Measurements from ENCODE around the gene SYT1. TPM values are rescaled to one million over a fixed set of nuclear protein-coding genes. Genes with fewer than 3 reads are reported as not detected.

SYT1 gene
- total RNA-seq, 2 experiments from 2014 or later = not detected

DNA sequence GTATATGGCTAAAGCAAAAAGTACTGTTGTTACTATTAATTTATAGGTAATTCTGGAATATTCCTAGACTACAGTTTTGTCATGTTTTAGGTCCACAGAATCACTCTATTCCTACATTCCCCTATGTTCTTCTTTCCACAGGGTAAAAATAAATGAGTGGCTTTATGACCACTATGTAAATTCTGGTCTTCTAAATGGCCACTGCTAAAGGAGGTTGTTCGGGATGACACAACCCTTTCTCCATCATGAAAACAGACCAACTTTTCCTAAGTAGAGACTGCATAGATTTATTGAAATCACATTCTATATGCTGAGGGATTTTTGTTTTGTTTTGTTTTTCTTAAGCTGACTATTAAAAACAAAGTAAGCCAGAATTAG, 88.0 kb downstream of the SYT1 start:
- POLR2A ChIA-PET = no interaction called here
- CTCF ChIA-PET = no interaction called here
- Mint-ChIP-seq H3K9me3 (ENCODE audit: low read depth) (peaks cover 2% of the 10 kb centered on the region), H3K4me3 (no peak overlapping the region), H3K4me1 (no peaks in the 10 kb centered on the region), H3K27ac (no peak overlapping the region), H3K36me3 (ENCODE audit: low read depth) (no peaks in the 10 kb centered on the region), H3K27me3 (no peaks in the 10 kb centered on the region)
- DNase-seq (no peak), ATAC-seq (no peak)
- intact Hi-C loops (cut with DNase I, micrococcal nuclease) = no loop called here

DNA sequence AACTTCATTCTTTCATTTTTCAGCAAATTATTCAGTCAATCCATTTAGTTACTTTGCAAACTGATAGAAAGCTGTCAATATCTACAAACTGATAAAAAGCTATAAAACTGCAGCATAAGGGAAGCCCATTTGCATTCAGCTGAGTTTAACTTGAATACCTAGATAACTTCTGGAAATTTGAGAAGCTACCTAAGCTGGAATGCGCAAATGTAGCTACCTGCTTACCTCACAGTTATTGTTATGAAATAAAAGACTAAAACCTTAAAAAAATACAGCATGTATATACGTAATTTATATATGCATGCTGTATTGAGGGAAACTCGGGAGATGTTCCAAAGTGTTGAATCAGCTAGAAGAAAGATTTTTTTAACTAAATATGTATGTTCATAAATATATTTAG, 94.4 kb downstream of the SYT1 start:
- no peak overlapping the region for H3K27ac Mint-ChIP-seq
- POLR2A ChIA-PET = no interaction called here
- intact Hi-C loops (cut with DNase I, micrococcal nuclease) = no loop called here
- ATAC-seq (no peak), DNase-seq (no peak)
- H3K36me3 Mint-ChIP-seq (ENCODE audit: low read depth) = no peaks in the 10 kb centered on the region
- CTCF ChIA-PET = interaction anchor here (1.2 kb wide), 1 partner anchor 10 kb away, joined by 3 read pairs; no protein-coding TSS in a partner anchor
- no peak overlapping the region for H3K4me3 Mint-ChIP-seq
- no peaks in the 10 kb centered on the region for H3K27me3 Mint-ChIP-seq
- H3K9me3 Mint-ChIP-seq (ENCODE audit: low read depth) = peaks cover 2% of the 10 kb centered on the region
- H3K4me1 Mint-ChIP-seq = no peaks in the 10 kb centered on the region

DNA sequence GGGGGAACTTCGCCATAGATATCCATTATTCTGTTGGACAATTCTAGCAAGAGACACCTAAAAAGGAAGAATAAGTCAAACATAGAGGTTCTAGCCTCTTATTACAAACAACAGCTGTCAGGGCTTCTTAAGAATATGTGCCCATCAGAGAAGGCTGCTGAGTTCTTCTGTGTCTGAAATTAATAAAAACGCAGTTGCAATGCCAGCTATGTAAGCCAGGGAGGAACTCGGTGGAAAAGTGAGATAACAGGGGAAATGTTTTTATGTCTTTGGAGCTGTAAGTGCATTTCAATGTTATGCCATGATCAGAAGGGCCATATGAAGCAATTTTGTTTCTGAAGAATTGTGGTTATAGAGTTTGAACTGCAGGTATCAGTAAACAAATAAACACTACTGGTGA, 95.0 kb downstream of the SYT1 start:
- ChIA-PET CTCF (no interaction called here), POLR2A (no interaction called here)
- peaks cover 2% of the 10 kb centered on the region for H3K9me3 Mint-ChIP-seq (ENCODE audit: low read depth)
- H3K27ac Mint-ChIP-seq = no peak overlapping the region
- H3K27me3 Mint-ChIP-seq = no peaks in the 10 kb centered on the region
- DNase-seq (no peak), ATAC-seq (no peak)
- no peaks in the 10 kb centered on the region for H3K36me3 Mint-ChIP-seq (ENCODE audit: low read depth)
- intact Hi-C loops (cut with DNase I, micrococcal nuclease) = no loop called here
- H3K4me3 Mint-ChIP-seq = no peak overlapping the region
- no peaks in the 10 kb centered on the region for H3K4me1 Mint-ChIP-seq

DNA sequence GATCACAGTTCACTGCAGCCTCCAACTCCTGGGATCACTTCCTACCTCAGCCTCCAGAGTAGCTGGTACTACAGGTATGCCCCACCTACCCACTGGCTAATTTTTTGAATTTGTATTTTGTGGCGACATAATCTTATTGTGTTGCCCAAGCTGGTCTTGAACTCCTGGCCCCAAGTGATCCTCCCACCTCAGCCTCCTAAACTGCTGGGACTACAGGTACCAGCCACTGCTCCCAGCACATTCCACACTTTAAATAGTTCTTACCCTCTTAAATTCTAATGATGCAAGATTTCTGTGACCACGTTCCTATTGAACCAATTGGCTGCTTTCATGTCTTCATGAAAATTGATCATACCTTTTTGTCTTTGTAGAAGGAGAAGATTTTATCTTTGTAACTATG, 96.6 kb downstream of the SYT1 start:
- no peaks in the 10 kb centered on the region for H3K36me3 Mint-ChIP-seq (ENCODE audit: low read depth)
- no peak overlapping the region for H3K27ac Mint-ChIP-seq
- ATAC-seq (no peak), DNase-seq (no peak)
- POLR2A ChIA-PET = no interaction called here
- no peaks in the 10 kb centered on the region for H3K4me1 Mint-ChIP-seq
- intact Hi-C loops (cut with DNase I, micrococcal nuclease) = no loop called here
- H3K9me3 Mint-ChIP-seq (ENCODE audit: low read depth) = peaks cover 2% of the 10 kb centered on the region
- no peak overlapping the region for H3K4me3 Mint-ChIP-seq
- CTCF ChIA-PET = no interaction called here
- H3K27me3 Mint-ChIP-seq = no peaks in the 10 kb centered on the region

DNA sequence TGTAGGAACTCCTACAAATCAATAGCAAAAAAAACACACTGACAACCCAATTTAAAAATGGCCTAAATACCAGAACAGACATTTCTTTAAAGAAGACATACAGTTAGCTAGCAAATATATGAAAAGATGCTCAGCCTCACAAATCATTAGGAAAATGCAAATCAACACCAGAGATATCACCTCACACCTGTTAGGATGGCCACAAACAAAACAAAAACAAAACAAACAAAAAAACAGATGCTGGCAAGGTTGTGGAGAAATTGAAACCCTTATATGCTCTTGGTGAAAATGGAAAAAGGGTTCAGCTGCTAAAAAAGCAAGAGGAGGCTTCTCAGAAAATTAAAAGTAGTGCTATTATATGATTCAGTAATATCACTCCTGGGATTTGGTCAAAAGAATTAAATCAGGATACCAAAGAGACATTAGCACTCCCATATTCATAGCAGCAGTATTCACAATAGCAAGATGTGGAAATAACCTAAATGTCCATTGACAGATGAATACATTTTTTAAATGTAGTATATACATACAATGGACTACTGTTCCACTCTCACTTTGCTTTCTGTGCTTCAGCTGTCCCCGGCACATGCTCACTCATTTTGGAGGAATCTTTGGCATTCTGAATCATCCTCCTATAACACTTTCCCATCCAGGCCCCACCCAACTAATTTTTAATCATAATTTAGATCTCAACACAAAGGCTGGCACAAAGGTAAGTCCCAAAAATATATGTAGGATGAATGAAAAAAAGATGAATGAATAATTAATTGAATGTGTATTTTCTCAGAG, 99.1 kb downstream of the SYT1 start:
- Mint-ChIP-seq H3K27ac (no peak overlapping the region), H3K4me3 (no peak overlapping the region)
- intact Hi-C loops (cut with DNase I, micrococcal nuclease) = no loop called here

DNA sequence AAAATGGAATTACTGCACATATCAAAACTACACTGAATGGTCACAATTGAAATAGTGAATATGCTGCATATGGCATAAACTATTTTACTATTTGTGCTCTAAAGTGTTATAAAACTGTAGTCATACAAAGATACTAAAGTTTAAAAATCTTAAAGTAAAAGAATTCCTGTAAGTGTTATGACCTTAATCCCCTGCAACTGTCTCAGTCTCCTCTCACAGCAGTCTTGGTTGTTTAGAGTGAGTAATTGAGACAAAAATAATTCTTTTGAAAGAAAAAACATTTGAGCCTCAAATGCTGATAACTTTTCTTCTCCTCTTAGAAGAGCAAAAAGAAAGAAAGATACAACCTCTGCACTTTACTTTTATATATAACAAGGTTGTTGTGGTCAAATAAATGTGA, 99.9 kb downstream of the SYT1 start:
- intact Hi-C loops (cut with DNase I, micrococcal nuclease) = no loop called here
- Mint-ChIP-seq H3K36me3 (ENCODE audit: low read depth) (no peaks in the 10 kb centered on the region), H3K9me3 (ENCODE audit: low read depth) (peaks cover 4% of the 10 kb centered on the region), H3K4me3 (no peak overlapping the region), H3K27me3 (no peaks in the 10 kb centered on the region), H3K27ac (no peak overlapping the region), H3K4me1 (no peaks in the 10 kb centered on the region)
- ATAC-seq (no peak), DNase-seq (no peak)
- CTCF ChIA-PET = no interaction called here
- POLR2A ChIA-PET = no interaction called here

More for the DNA sequence above, 99.1 kb downstream of the SYT1 start:
- CTCF ChIA-PET = no interaction called here
- Mint-ChIP-seq H3K36me3 (ENCODE audit: low read depth) (no peaks in the 10 kb centered on the region), H3K9me3 (ENCODE audit: low read depth) (peaks cover 4% of the 10 kb centered on the region), H3K4me1 (no peaks in the 10 kb centered on the region), H3K27me3 (no peaks in the 10 kb centered on the region)
- ATAC-seq = no peak
- POLR2A ChIA-PET = no interaction called here
- no peak for DNase-seq

DNA sequence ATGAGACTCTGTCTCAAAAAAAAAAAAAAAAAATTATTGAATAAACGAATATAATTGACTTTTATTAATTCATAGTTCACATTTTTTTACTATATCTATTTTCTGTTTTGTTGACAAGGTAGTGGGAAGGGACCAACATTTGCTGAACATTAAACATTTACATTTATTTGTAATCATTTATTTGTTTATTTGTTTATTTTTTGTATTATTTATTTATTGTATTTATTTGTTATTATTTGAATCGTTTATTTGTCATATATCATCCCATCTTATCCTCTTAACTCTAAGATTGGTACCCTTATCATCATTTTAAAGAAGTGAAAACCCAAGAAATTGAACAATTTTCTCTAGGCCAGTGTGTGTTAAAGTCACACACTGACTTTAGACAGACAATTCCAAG, 101.5 kb downstream of the SYT1 start:
- POLR2A ChIA-PET = no interaction called here
- CTCF ChIA-PET = interaction anchor here (1.0 kb wide), 1 partner anchor 42 kb away, joined by 3 read pairs; no protein-coding TSS in a partner anchor
- intact Hi-C loops (cut with DNase I, micrococcal nuclease) = no loop called here

DNA sequence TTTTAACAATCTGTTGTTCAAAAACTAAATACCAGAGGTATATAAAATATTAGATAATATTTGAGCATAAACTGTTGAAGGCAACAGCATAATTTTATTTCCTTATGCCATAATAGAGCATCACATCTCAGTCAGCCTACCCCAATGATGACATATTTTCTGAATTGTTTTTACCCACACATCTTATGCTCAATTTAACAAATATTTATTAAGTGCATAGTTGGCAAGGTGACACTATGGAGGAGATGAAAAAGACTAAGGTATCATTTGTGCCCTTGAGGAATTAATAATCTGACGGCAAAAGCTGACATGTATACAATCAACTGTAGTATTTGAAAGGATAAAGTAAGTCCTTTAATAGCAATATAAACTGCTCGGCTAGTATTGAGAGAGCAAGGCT, 102.4 kb downstream of the SYT1 start:
- intact Hi-C loops (cut with DNase I, micrococcal nuclease) = no loop called here
- Mint-ChIP-seq H3K9me3 (ENCODE audit: low read depth) (peaks cover 4% of the 10 kb centered on the region), H3K4me3 (no peak overlapping the region)

More for the DNA sequence above, 101.5 kb downstream of the SYT1 start:
- no peak for DNase-seq
- Mint-ChIP-seq H3K27ac (no peak overlapping the region), H3K36me3 (ENCODE audit: low read depth) (no peaks in the 10 kb centered on the region), H3K9me3 (ENCODE audit: low read depth) (peaks cover 4% of the 10 kb centered on the region), H3K27me3 (no peaks in the 10 kb centered on the region), H3K4me3 (no peak overlapping the region), H3K4me1 (no peaks in the 10 kb centered on the region)
- ATAC-seq = no peak

DNA sequence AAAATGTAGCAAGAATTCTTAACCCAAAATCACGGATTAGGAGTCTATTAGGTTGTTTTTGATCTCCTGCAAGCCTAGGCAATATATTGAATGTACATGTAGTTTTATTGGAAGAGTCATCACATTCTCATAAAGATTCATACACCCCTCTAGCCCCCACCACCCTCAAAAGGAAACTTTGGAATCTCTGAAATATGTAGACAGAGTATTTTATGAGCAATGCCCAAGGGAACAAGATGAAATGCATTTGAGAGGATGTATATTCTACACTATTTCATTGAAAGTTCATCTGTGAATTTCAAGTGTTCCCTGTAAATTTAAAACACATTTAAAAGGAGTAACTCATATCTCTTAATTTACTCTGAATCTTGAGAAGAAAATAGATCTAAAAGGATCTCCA, 103.7 kb downstream of the SYT1 start:
- no peak for ATAC-seq
- Mint-ChIP-seq H3K36me3 (ENCODE audit: low read depth) (no peaks in the 10 kb centered on the region), H3K4me3 (no peak overlapping the region), H3K4me1 (no peaks in the 10 kb centered on the region), H3K9me3 (ENCODE audit: low read depth) (peaks cover 2% of the 10 kb centered on the region), H3K27me3 (no peaks in the 10 kb centered on the region), H3K27ac (no peak overlapping the region)
- ChIA-PET CTCF (no interaction called here), POLR2A (no interaction called here)
- intact Hi-C loops (cut with DNase I, micrococcal nuclease) = no loop called here
- DNase-seq = no peak

More for the DNA sequence above, 102.4 kb downstream of the SYT1 start:
- ChIA-PET CTCF (interaction anchor here (0.8 kb wide), 1 partner anchor 1135 kb away, joined by 4 read pairs; no protein-coding TSS in a partner anchor), POLR2A (no interaction called here)
- DNase-seq (no peak), ATAC-seq (no peak)
- H3K4me1 Mint-ChIP-seq = no peaks in the 10 kb centered on the region
- H3K27ac Mint-ChIP-seq = no peak overlapping the region
- no peaks in the 10 kb centered on the region for H3K36me3 Mint-ChIP-seq (ENCODE audit: low read depth)
- H3K27me3 Mint-ChIP-seq = no peaks in the 10 kb centered on the region

DNA sequence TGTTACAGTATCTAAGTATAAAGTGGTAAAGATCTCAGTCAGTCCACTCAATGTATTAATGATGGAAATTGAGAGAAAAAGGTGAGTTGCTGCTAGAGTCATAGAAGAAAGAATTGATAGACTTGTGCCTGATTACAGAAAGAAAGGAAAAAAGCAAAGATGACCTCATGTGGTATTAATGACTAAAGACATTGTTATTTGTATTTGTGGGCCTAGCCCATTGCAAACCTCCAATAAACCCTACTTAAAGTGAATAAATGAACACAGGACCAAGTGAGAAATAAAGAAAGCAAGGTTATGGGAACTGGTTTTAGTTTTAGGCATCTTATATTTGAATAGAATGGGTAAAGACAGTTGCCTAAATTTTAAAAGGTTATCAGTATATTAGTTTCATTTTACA, 105.5 kb downstream of the SYT1 start:
- peaks cover 2% of the 10 kb centered on the region for H3K9me3 Mint-ChIP-seq (ENCODE audit: low read depth)
- no peak for ATAC-seq
- POLR2A ChIA-PET = no interaction called here
- DNase-seq = no peak
- intact Hi-C loops (cut with DNase I, micrococcal nuclease) = no loop called here
- H3K27me3 Mint-ChIP-seq = no peaks in the 10 kb centered on the region
- H3K4me1 Mint-ChIP-seq = no peaks in the 10 kb centered on the region
- H3K4me3 Mint-ChIP-seq = no peak overlapping the region
- no peaks in the 10 kb centered on the region for H3K36me3 Mint-ChIP-seq (ENCODE audit: low read depth)
- H3K27ac Mint-ChIP-seq = no peak overlapping the region
- CTCF ChIA-PET = interaction anchor here (0.6 kb wide), 1 partner anchor 488 kb away, joined by 3 read pairs; no protein-coding TSS in a partner anchor

DNA sequence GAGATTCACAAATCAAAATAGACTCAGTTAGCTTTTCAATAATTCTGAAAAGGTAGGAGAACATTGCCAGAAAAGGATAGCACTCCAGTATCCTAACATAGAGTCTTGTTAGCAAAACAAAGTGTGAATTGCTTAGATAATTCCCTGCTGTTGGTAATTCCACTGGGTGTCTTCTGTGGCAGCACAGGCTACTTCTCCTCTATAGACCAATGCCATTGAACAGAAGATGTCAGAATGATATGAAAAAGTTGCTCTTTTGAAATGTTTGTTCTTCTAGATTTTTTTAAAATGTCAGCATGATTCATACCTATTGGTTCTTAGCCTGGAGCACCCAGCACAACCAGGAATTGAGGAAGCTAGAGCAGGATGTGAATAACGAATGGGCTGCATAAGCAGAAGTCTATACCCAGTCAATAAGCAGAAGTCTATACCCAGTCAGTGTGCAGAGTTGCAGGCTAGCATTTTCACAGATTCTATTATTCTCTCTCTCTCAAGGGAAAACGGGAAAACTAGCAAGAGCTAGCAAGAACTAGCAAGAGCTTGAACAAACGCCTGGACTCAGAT, 112.8 kb downstream of the SYT1 start:
- DNase-seq (no peak), ATAC-seq (no peak)
- Mint-ChIP-seq H3K27ac (no peak overlapping the region), H3K27me3 (no peaks in the 10 kb centered on the region), H3K9me3 (ENCODE audit: low read depth) (peaks cover 2% of the 10 kb centered on the region), H3K36me3 (ENCODE audit: low read depth) (no peaks in the 10 kb centered on the region), H3K4me1 (no peaks in the 10 kb centered on the region), H3K4me3 (no peak overlapping the region)
- POLR2A ChIA-PET = no interaction called here
- intact Hi-C loops (cut with DNase I, micrococcal nuclease) = no loop called here
- CTCF ChIA-PET = no interaction called here

DNA sequence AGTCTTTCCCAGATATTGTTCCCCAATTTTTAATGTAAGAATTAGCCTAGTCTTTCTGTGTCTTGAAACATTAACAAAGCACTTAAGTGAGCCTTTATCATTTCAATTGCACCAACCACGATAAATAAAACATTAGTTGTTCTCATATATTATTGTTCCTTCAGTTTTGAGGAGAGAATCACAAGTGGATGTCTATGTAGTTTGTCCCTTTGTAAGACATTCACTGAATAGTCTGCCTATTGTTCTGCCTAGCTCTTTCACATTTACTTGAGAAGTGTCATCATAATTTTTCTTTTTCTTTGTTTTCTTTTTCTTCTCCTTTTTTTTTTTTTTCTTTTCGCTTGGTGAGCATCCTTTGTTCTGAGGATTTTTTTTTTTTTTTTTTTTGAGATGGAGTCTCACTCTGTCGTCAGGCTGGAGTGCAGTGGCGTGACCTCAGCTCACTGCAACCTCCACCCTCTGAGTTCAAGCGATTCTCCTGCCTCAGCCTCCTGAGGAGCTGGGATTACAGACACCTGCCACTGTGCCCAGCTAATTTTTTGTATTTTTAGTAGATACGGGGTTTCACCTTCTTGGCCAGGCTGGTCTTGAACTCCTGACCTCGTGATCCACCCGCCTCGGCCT, 129.7 kb downstream of the SYT1 start:
- Mint-ChIP-seq H3K36me3 (ENCODE audit: low read depth) (no peaks in the 10 kb centered on the region), H3K4me1 (no peaks in the 10 kb centered on the region)

More for the DNA sequence above, 129.7 kb downstream of the SYT1 start:
- ATAC-seq (no peak), DNase-seq (no peak)
- H3K9me3 Mint-ChIP-seq (ENCODE audit: low read depth) = no peaks in the 10 kb centered on the region
- H3K27ac Mint-ChIP-seq = no peak overlapping the region
- ChIA-PET CTCF (no interaction called here), POLR2A (no interaction called here)
- intact Hi-C loops (cut with DNase I, micrococcal nuclease) = no loop called here
- H3K4me3 Mint-ChIP-seq = no peak overlapping the region
- H3K27me3 Mint-ChIP-seq = no peaks in the 10 kb centered on the region

All from activated CD4-positive, alpha-beta T cell treated with anti-CD3 and anti-CD28 coated beads for 36 hours (primary cell).